ENCODE results near the gene STMN3.

DNA sequence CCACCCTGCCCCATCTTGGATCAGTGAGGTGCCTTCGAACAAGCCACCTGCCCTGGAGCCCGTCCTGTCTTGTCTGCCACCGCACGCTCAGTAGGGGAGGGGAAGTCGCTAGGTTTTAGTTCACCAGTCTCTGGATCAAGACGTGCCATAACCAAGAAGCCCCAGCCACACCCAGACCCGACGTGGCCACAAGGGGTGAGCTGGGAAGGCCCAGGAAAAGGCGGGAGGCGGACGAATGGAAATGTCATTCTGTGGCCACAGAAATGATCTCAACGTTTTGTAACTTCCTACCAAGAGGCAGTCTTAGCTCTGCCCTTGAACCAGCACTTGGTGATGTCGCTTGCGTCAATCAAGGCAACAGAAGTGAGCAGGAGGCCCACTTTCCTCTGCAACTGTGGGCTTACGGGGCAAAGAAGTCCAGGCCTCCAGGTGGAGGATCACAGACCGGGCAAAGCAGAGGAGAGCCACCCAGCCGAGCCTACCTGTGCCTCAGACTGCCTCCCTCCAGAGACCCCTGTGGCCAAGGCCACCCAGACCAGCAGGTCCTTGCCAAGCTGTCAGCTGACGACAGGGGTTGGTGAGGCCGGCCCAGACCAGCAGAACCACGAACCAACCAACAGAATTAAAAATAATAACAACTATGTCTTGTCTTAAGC, 40.8 kb downstream of the STMN3 start:
- TF ChIP-seq CTCF (IDR thresholded peaks at IDR 0.05) (no peak), POLR2AphosphoS5 (IDR thresholded peaks at IDR 0.05; ENCODE audit: low read depth, low read length) (no peak)
